T-helper 2 cell treated with Interferon-gamma antibody and Interleukin-4, amounts not matched to agents 100 ng/mL and 5 ng/mL, for 36 hours (primary cell): ENCODE measurements around the gene SNAP29. TPM values are rescaled to one million over a fixed set of nuclear protein-coding genes. Genes with fewer than 3 reads are reported as not detected.
"Not testable (repeated sequence)": the region's sequence is repeated elsewhere in the genome, so short reads cannot be mapped to it uniquely, and the experiment has no call there.

Experiments
- intact Hi-C: fragments of 100-400 bp; cut with micrococcal nuclease; formaldehyde crosslinking; loops from one replicate; pipeline ENCODE4 v1.15.1; 2023
- total RNA-seq: library from RNA; stranded (reverse); gene quantifications from 2 replicates; pipeline ENCODE4 v1.2.3, GENCODE V29; 2022

SNAP29 gene
- total RNA-seq, 1 donor from 2014 or later: 30.4 TPM

DNA sequence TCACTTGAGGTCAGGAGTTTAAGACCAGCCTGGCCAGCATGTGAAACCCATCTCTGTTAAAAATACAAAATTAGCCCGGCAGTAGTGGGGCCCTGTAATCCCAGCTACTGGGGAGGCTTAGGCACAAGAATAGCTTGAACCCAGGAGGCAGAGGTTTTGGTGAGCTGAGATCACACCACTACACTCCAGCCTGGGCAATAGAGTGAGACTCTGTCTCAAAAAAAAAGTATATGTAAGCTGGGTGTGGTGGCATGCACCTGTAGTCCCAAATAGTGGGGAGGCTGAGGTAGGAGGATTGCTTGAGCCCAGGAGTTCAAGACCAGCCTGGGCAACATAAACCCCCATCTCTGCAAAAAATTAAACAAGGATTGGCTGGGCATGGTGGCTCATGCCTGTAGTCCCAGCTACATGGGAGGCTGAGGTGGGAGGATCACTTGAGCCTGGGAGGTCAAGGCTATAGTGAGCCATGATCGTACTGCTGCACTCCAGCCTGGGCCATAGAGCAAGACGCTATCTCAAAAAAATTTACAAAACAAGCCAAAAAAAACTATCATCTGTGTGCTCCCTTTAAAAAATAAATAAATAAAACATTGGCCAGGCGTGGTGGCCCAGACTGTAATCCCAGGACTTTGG, 69.2 kb downstream of the SNAP29 start:
- intact Hi-C loops: no loop called here

DNA sequence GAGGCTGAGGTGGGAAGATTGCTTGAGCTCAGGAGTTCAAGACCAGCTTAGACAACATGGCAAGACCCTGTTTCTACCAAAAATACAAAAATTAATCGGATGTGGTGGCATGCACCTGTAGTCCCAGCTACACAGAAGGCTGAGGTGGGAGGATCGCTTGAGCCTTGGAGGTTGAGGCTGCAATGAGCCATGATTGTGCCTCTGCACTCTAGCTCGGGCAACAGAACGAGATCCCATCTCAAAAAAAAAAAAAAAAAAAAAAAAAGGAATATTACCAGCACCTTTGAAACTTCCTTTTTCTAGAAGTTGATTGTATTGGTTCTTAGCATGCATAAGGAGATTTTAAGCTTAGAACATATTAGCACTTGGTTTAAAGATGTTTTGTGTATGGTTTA, 69.8 kb downstream of the SNAP29 start:
- intact Hi-C loops: no loop called here

DNA sequence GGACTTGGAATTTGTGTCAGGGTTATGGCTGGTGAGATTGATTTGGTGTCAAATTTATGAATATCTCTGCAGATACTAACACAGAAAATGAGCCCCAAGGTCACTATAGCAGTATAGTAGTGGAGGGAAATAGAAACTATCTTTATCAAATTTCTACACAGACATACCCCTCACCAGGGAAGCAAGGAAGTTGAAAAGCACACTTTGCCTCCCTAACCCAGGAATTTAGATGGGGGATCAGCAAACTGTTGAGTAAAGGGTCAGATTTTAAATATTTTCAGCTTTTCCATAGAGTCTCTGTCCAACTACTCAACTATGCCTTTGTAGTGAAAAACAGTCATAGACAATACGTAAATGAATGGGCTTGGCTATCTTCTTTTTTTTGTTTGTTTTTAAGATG, 71.2 kb downstream of the SNAP29 start:
- intact Hi-C loops: no loop called here

DNA sequence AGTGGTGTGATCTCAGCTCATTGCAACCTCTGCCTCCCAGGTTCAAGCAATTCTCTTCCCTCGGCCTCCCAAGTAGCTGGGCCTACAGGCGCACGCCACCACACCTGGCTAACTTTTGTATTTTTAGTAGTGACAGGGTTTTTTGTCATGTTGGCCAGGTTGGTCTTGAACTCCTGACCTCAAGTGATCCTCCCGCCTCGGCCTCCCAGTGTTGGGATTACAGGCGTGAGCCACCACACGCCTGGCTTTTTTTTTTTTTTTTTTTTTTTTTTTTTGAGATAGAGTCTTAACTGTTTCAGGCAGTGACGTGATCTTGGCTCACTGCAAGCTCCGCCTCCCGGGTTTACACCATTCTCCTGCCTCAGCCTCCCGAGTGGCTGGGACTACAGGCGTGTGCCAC, 71.6 kb downstream of the SNAP29 start:
- intact Hi-C loops: not testable (repeated sequence)

DNA sequence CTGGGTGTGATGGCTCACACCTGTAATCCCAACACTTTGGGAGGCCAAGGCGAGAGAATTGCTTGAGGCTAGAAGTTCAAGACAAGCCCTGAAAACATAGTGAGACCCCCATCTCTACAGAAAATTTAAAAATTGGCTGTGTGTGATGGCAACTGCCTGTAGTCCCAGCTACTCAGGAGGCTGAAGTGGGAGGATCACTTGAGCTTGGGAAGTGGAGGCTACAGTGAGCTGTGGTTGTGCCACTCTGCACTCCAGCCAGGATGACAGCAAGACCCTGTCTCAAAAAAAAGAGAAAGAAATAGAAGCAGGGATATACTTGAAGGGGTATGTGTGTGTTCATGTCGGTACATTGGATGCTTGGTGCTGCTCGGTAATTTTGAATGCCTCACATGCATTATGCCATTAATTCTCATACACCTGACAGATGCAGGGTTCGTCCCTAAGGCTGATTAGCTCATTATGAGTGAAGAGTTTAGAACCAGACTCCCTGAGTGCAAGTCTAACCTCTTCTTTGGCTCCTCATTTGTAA, 72.4 kb downstream of the SNAP29 start:
- intact Hi-C loops: no loop called here

DNA sequence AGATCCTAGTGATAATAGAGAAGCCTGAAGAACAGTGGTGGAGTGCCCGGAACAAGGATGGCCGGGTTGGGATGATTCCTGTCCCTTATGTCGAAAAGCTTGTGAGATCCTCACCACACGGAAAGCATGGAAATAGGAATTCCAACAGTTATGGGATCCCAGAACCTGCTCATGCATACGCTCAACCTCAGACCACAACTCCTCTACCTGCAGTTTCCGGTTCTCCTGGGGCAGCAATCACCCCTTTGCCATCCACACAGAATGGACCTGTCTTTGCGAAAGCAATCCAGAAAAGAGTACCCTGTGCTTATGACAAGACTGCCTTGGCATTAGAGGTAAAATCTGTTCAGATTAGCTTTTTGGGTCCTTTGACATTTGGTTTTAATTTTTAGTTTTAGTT, 75.1 kb downstream of the SNAP29 start:
- intact Hi-C loops: no loop called here

DNA sequence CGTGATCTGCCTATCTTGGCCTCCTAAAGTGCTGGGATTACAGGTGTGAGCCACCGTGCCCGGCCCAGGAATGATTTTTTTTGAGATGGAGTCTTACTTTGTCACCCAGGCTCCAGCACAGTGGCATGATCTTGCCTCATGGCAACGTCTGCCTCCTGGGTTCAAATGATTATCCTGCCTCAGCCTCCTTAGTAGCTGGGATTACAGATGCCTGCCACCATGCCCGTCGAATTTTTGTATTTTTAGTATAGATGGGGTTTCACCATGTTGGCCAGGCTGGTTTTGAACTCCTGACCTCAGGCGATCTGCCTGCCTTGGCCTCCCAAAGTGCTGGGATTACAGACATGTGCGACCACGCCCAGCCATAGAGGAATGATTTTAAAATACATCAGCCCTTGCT, 76.2 kb downstream of the SNAP29 start:
- intact Hi-C loops: not testable (repeated sequence)

DNA sequence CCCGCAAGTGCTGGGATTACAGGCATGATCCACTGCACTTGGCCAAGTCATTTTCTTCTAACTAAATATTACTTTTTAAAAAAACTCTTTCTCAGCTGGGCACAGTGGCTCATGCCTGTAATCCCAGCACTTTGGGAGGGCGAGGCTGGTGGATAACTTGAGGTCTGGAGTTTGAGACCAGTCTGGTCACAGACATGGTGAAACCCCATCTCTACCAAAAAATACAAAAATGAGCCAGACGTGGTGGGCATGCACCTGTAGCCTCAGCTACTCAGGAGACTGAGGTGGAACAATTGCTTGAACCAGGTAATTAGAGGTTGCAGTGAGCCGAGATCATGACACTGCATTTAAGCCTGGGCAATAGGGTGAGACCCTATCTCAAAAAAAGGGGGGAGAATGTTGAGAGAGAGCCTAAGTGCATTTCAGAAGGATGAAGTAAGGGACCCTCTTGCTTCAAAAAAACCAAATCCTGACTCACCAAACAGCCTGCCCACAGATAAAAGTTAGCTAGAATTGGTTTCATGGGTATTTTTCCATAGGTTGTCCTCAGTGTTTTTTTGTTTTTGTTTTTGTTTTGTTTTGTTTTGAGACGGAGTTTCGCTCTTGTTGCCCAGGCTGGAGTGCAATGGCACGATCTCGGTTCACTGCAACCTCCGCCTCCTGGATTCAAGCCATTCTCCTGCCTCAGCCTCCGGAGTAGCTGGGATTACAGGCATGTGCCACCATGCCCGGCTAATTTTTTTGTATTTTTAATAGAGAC, 77.2 kb downstream of the SNAP29 start:
- intact Hi-C loops: not testable (repeated sequence)

DNA sequence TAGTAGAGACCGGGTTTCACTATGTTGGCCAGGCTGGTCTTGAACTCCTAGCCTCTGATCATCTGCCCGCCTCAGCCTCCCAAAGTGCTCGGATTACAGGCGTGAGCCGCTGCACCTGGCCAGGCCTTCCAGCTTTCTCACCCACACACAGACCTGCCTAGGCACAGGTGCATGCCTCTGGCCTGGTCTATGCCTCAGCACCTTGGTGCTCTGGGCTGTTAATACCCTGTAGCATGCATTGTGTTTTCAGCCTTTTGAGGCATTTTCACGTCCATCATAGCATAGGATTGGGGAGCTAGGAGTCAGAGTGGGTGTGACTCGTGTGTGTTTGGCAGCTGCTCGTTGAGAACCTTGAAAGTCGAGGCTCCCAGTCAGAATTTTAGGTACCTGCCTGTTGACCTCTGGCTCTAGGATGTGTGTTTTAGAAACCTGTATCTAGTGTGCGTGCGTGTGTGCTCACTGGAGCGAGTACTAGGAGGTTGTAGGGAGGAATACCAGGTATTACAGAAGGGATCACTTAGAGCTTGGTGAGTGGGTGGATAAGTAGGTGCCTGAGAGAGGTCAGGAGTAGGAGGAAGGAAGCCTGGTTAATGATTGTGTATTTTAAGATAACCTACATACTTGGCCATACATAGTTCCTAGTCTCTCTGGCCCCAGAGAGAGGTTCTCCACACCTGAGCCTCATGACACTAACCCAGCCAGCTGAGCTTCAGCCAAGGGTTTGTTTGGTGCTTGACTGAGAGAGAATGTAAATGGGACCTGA, 78.4 kb downstream of the SNAP29 start:
- intact Hi-C loops: no loop called here

DNA sequence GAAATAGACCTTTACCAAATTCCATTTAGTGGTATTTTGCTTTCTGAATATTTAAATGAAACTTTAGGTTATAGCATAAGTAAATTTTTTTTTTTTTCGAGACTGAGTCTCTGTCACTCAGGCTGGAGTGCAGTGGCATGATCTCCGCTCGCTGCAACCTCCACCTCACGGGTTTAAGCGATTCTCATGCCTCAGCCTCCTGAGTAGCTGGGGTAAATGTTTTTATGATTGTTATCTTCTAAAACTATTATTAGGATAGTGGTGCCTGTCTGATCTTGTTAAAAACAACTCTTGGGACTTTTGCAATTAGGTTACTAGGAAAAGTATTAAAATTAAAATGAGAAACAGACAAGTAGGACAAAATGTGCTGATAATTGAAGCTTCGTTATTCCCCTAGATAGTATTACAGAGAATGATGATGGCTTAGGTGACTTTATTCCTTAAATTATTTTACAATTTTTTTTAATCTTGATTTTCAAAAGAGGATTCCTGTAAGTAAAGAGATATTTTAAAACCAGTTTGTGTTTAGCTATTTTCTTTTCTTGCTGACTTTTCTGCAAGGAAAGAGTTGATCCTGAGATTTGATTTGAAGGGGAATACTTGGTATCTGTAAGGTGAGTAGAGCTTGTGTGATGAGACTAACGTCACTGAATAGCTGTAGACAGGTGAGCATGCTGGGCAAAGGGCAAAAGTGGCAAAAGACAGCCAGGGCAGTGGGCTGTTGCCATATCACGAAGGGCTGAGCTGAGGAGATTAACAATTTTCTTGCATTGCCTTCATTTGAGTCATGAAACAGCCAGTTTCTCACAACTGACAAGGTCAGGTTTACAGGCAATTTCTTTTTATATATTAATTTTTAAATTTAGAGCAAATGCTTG, 79.2 kb downstream of the SNAP29 start:
- intact Hi-C loops: no loop called here

DNA sequence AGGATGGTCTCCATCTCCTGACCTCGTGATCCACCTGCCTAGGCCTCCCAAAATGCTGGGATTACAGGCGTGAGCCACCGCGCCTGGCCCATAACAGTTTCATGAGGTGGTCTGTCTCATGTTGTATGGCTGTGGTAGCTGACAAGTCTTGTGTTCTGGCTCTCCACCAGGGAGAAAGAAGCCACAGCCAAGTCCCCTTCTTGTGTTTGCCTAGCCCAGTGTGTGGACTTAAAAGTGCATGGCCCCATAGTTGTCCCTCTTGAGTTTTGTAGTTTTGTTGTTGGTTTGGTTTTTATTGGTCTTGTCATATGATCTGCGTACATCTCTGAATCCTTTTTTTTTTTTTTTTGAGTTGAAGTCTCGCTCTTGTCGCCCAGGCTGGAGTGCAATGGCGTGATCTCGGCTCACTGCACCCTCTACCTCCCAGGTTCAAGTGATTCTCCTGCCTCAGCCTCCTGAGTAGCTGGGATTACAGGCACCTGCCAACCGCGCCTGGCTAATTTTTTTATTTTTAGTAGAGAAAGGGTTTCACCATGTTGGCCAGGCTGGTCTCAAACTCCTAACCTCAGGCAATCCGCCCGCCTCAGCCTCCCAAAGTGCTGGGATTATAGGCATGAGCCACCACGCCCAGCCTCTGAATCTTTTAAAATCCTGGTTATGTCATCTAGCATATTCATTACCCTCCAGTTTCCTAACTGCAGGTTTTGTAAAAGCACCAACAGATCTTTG, 80.8 kb downstream of the SNAP29 start:
- intact Hi-C loops: not testable (repeated sequence)

DNA sequence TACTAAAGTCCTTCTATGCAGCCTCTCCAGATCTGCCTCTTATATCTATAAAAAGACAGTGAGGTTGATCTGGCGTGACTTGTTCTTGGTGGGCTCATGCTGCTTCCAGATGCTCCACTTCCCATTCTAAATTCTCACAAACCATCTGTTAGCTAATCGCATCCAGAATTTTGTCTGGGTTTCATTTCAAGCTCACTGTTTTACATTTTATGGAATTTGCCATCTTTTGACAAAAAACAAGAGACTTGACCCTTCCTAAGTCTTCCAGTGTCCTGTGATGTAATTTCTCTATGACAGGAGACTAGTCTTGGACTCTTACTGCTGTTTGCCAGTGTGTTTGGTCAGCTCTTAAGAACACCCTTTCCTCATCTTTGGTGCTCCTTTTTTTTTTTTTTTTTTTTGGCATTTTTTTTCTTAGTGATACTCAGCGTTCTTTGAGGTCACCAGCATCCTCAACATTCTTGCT, 81.4 kb downstream of the SNAP29 start:
- intact Hi-C loops: no loop called here

Other genes starting within 250 kb of the SNAP29 start
- not detected in 2 replicates for gene SERPIND1, start 84.9 kb upstream of the SNAP29 start, total RNA-seq
- gene PI4KA, start 196 bp upstream of the SNAP29 start, total RNA-seq: 115 and 119 TPM in 2 replicates
- gene CRKL, start 58.4 kb downstream of the SNAP29 start, total RNA-seq: 73.7 and 74.8 TPM in 2 replicates
- 0.36 and 0.41 TPM in 2 replicates for gene AIFM3, start 108.2 kb downstream of the SNAP29 start, total RNA-seq
- 67.1 and 68.4 TPM in 2 replicates for gene LZTR1, start 123.3 kb downstream of the SNAP29 start, total RNA-seq
- 30.9 and 31.8 TPM in 2 replicates for gene THAP7, start 143.1 kb downstream of the SNAP29 start, total RNA-seq
- gene P2RX6, start 156.2 kb downstream of the SNAP29 start, total RNA-seq: 0.14 and 0.57 TPM in 2 replicates
- not detected in 2 replicates for gene SLC7A4, start 173.6 kb downstream of the SNAP29 start, total RNA-seq
- not detected in 2 replicates for gene LRRC74B, start 186.9 kb downstream of the SNAP29 start, total RNA-seq